SK-N-SH (cell line): ENCODE results near the gene SLC25A41. TPM values are rescaled to one million over a fixed set of nuclear protein-coding genes. Genes with fewer than 3 reads are reported as not detected.

Experiments
- CTCF ChIA-PET: fragments of 300-600, 350-600 bp; formaldehyde crosslinking; extraction: SDS; loops from one replicate; lab custom pipeline; 2021; lab: Yijun Ruan, JAX
- POLR2A ChIA-PET: fragments of 350-600 bp; sonication (Branson Sonifier 250); formaldehyde crosslinking; extraction: SDS; loops from one replicate; lab custom pipeline; 2020; ENCODE audit warnings: antibody characterized with exemption, inconsistent platforms; lab: Yijun Ruan, JAX
- DNase-seq: peaks from one replicate; pipeline ENCODE4 v3.0.0; 2012
- H2AFZ ChIP-seq: fragments of 200-600 bp; sonication (generic); 2 replicates; pipeline ENCODE4 v1.8.1; 2016; ENCODE audit warnings: antibody characterized with exemption, mild to moderate bottlenecking, low read depth
- H3F3A ChIP-seq: fragments of 200-600 bp; sonication (generic); replicated peaks from 2 replicates; pipeline ENCODE3; 2016; ENCODE audit warnings: antibody characterized with exemption, mild to moderate bottlenecking; ENCODE audit not compliant: insufficient read depth
- H3K27ac ChIP-seq, 2 experiments: fragments of 200-500 bp in 1 of 2; fragments of 200-600 bp in 1 of 2; sonication (Bioruptor generic) in 1 of 2; sonication (generic), shearing (Covaris generic) in 1 of 2; 2 replicates each; pipeline versions ENCODE4 v1.5.1 to v1.6.1; 2014 to 2016; ENCODE audit warnings: low read depth in 2 of 2, inconsistent platforms in 1 of 2, low read length in 1 of 2, mild to moderate bottlenecking in 1 of 2, mixed read lengths in 1 of 2
- H3K27me3 ChIP-seq: fragments of 200-600 bp; sonication (generic), shearing (Covaris generic); 2 replicates; pipeline ENCODE4 v1.6.1; 2016; ENCODE audit warnings: mixed run types; ENCODE audit not compliant: insufficient read depth
- H3K36me3 ChIP-seq, 2 experiments: fragments of 200-500 bp in 1 of 2; fragments of 200-600 bp in 1 of 2; sonication (Bioruptor generic) in 1 of 2; sonication (generic) in 1 of 2; replicated peaks in 1 of 2; 2 replicates each; pipeline versions ENCODE3 to v1.5.1; 2014 to 2016; ENCODE audit warnings: low read length in 1 of 2, mild to moderate bottlenecking in 1 of 2; ENCODE audit not compliant: insufficient read depth in 2 of 2, control insufficient read depth in 1 of 2
- H3K4me1 ChIP-seq, 2 experiments: fragments of 200-500 bp in 1 of 2; fragments of 200-600 bp in 1 of 2; sonication (Bioruptor generic) in 1 of 2; sonication (generic), shearing (Covaris generic) in 1 of 2; 2 replicates each; pipeline versions ENCODE4 v1.5.1 to v1.6.1; 2014 to 2016; ENCODE audit warnings: low read depth in 1 of 2, low read length in 1 of 2, mixed run types in 1 of 2; ENCODE audit not compliant: insufficient read depth in 2 of 2, control insufficient read depth in 1 of 2
- H3K4me2 ChIP-seq: fragments of 200-600 bp; sonication (generic), shearing (Covaris generic); 2 replicates; pipeline ENCODE4 v1.6.1; 2017; ENCODE audit warnings: mixed run types
- H3K4me3 ChIP-seq, 2 experiments: fragments of 200-500 bp in 1 of 2; fragments of 200-600 bp in 1 of 2; sonication (Bioruptor generic) in 1 of 2; sonication (generic), shearing (Covaris generic) in 1 of 2; 2 replicates each; pipeline versions ENCODE4 v1.5.1 to v1.8.1; 2014 to 2016; ENCODE audit warnings: low read depth in 2 of 2, inconsistent platforms in 1 of 2, low read length in 1 of 2, mild to moderate bottlenecking in 1 of 2, mixed read lengths in 1 of 2, moderate library complexity in 1 of 2
- H3K79me2 ChIP-seq: fragments of 200-600 bp; sonication (generic); 2 replicates; pipeline ENCODE4 v1.8.1; 2017; ENCODE audit warnings: mild to moderate bottlenecking; ENCODE audit not compliant: insufficient read depth
- H3K9ac ChIP-seq: fragments of 200-600 bp; sonication (generic); 2 replicates; pipeline ENCODE4 v1.6.1; 2017; ENCODE audit warnings: mixed run types
- H3K9me2 ChIP-seq: fragments of 200-600 bp; sonication (generic); 2 replicates; pipeline ENCODE4 v1.6.1; 2017; ENCODE audit warnings: mixed run types
- H3K9me3 ChIP-seq: fragments of 200-600 bp; sonication (generic); 2 replicates; pipeline ENCODE4 v1.6.1; 2017; ENCODE audit warnings: mixed run types, mild to moderate bottlenecking, moderate library complexity
- H4K20me1 ChIP-seq: fragments of 200-600 bp; sonication (generic); 2 replicates; pipeline ENCODE4 v1.6.1; 2017; ENCODE audit warnings: mild to moderate bottlenecking, mixed run types; ENCODE audit not compliant: insufficient read depth
- CHD2 ChIP-seq: fragments of 150-350 bp; IDR thresholded peaks from 2 replicates; pipeline ENCODE4 v1.6.1; 2018; ENCODE audit warnings: low read length; ENCODE audit not compliant: partially characterized antibody
- ELF1 ChIP-seq: IDR thresholded peaks from 2 replicates; pipeline ENCODE4 v1.4.0; 2012
- EP300 ChIP-seq, 2 experiments: IDR thresholded peaks; 2 replicates each; pipeline versions ENCODE4 v1.4.0 to v1.6.1; 2012; ENCODE audit warnings: borderline replicate concordance in 1 of 2, low read depth in 1 of 2, low read length in 1 of 2
- FOXM1 ChIP-seq: IDR thresholded peaks from 2 replicates; pipeline ENCODE4 v1.4.0; 2012; ENCODE audit warnings: low read depth, mild to moderate bottlenecking
- GABPA ChIP-seq: IDR thresholded peaks from 2 replicates; pipeline ENCODE4 v1.4.0; 2012; ENCODE audit warnings: low read depth, mild to moderate bottlenecking
- JUND ChIP-seq: IDR thresholded peaks from 2 replicates; pipeline ENCODE4 v1.4.0; 2012
- MAX ChIP-seq: IDR thresholded peaks from 2 replicates; pipeline ENCODE4 v1.4.0; 2012; ENCODE audit warnings: low read depth
- MEF2A ChIP-seq: IDR thresholded peaks from 2 replicates; pipeline ENCODE4 v1.4.0; 2012; ENCODE audit warnings: low read depth, borderline replicate concordance
- NFIC ChIP-seq: IDR thresholded peaks from 2 replicates; pipeline ENCODE4 v1.4.0; 2012; ENCODE audit warnings: borderline replicate concordance
- NRF1 ChIP-seq: IDR thresholded peaks from 2 replicates; pipeline ENCODE4 v1.6.1; 2012; ENCODE audit warnings: low read depth, mild to moderate bottlenecking, low read length
- PBX3 ChIP-seq: IDR thresholded peaks from 2 replicates; pipeline ENCODE4; 2012
- RAD21 ChIP-seq: IDR thresholded peaks from 2 replicates; pipeline ENCODE4 v1.6.1; 2012; ENCODE audit warnings: mild to moderate bottlenecking, low read length
- SIN3A ChIP-seq: IDR thresholded peaks from 2 replicates; pipeline ENCODE4 v1.6.1; 2012; ENCODE audit warnings: low read depth, mild to moderate bottlenecking, low read length, moderate library complexity, borderline replicate concordance
- TEAD4 ChIP-seq: IDR thresholded peaks from 2 replicates; pipeline ENCODE4 v1.4.0; 2012; ENCODE audit warnings: mild to moderate bottlenecking, borderline replicate concordance; ENCODE audit not compliant: insufficient read depth
- USF2 ChIP-seq: fragments of 150-350 bp; IDR thresholded peaks from 2 replicates; pipeline ENCODE4 v1.6.1; 2017; ENCODE audit warnings: antibody characterized with exemption, low read length, low read depth, borderline replicate concordance
- YY1 ChIP-seq: IDR thresholded peaks from 2 replicates; pipeline ENCODE4 v1.4.0; 2012; ENCODE audit warnings: low read depth, mild to moderate bottlenecking
- ZBTB33 ChIP-seq: IDR thresholded peaks from 2 replicates; pipeline ENCODE4 v1.4.0; 2012; ENCODE audit warnings: low read depth, borderline replicate concordance
- WGBS: methylation state at CpG from one replicate; pipeline ENCODE4 v1.1.6; 2017; ENCODE audit warnings: low lambda C conversion rate; 5-methylcytosine and 5-hydroxymethylcytosine counted together
- polyA plus RNA-seq, 3 experiments: library from polyadenylated mRNA; depleted of rRNA; stranded (reverse); fragments of >200 nt; gene quantifications; 2 replicates each; pipeline ENCODE4 v1.2.3, GENCODE V29; 2012

The SLC25A41 gene
- polyA plus RNA-seq, 1 of the 3 experiments (the other 2 are of a cell fraction) = 0.12 TPM

GRCh38 chr19:6384381-6384780 is 49.2 kb downstream of the SLC25A41 start:
- peaks cover 7% of the 10 kb centered on the region for H3F3A ChIP-seq
- no peak for DNase-seq
- ChIA-PET CTCF (no interaction called here), POLR2A (no interaction called here)
- H3K9ac ChIP-seq = no peak overlapping the region
- WGBS = 89% methylated on average over 4 of the region's 4 CpGs
- no peaks in the 10 kb centered on the region for H3K4me1 ChIP-seq
- H4K20me1 ChIP-seq = no peaks in the 10 kb centered on the region
- H3K4me2 ChIP-seq = no peak overlapping the region
- H3K79me2 ChIP-seq = peaks cover 8% of the 10 kb centered on the region; the same call in 1 of the 2 replicates
- H3K27me3 ChIP-seq = no peaks in the 10 kb centered on the region
- no peaks in the 10 kb centered on the region for H3K9me3 ChIP-seq
- no peak overlapping the region for H3K4me3 ChIP-seq
- H2AFZ ChIP-seq = no peak overlapping the region
- H3K27ac ChIP-seq = no peak overlapping the region
- TF ChIP-seq TEAD4 (no peak), RAD21 (no peak), ZBTB33 (no peak), NRF1 (no peak), EP300 (IDR thresholded peaks at IDR 0.05; ENCODE audit: borderline replicate concordance in 1 of 2, low read depth in 1 of 2, low read length in 1 of 2) (no peak), GABPA (no peak), PBX3 (no peak), YY1 (no peak), ELF1 (no peak), NFIC (no peak), SIN3A (no peak), JUND (no peak), MEF2A (no peak), CHD2 (no peak)
- H3K36me3 ChIP-seq = peaks cover 47 to 53% of the 10 kb centered on the region in 2 experiments
- no peaks in the 10 kb centered on the region for H3K9me2 ChIP-seq

- no peak for DNase-seq
- Histone ChIP-seq H3K36me3 (peaks cover 46 to 48% of the 10 kb centered on the region in 2 experiments), H3K27ac (no peak overlapping the region), H3K9ac (no peak overlapping the region)
- no peak for TF ChIP-seq MAX
- no peak for TF ChIP-seq SIN3A
- no peak for TF ChIP-seq FOXM1
- TF ChIP-seq YY1 = no peak
- TF ChIP-seq NRF1 = no peak
- TF ChIP-seq USF2 = no peak
- TF ChIP-seq, all 33 proteins: peak for 0
- ChIA-PET CTCF (no interaction called here), POLR2A (interaction anchor here (1.3 kb wide), 1 partner anchor 10 kb away, joined by 3 read pairs; the partner anchor contains the start of gene ALKBH7)
- H3F3A ChIP-seq = peaks cover 15% of the 10 kb centered on the region
- H3K27me3 ChIP-seq = no peaks in the 10 kb centered on the region
- H3K9me3 ChIP-seq = no peaks in the 10 kb centered on the region
- H2AFZ ChIP-seq = no peak overlapping the region
- no peaks in the 10 kb centered on the region for H4K20me1 ChIP-seq
- no peaks in the 10 kb centered on the region for H3K4me1 ChIP-seq
- no peak overlapping the region for H3K4me2 ChIP-seq
- H3K9me2 ChIP-seq = no peaks in the 10 kb centered on the region
- H3K4me3 ChIP-seq = no peak overlapping the region
- H3K79me2 ChIP-seq = no peaks in the 10 kb centered on the region
- over 99% methylated on average over 13 of the region's 19 CpGs for WGBS
Measured at GRCh38 chr19:6383188-6383587, 50.4 kb downstream of the SLC25A41 start.
